Measurements from ENCODE around the gene PIGK. TPM values are rescaled to one million over a fixed set of nuclear protein-coding genes. Genes with fewer than 3 reads are reported as not detected.
"Not testable (repeated sequence)": the region's sequence is repeated elsewhere in the genome, so short reads cannot be mapped to it uniquely, and the experiment has no call there.

PIGK gene
- total and polyA plus RNA-seq, 5 donors, result 20.9 to 40.1 (median 36.0) TPM

- Histone ChIP-seq H3K27me3 (ENCODE audit: control insufficient read depth, insufficient read depth) (no peaks in the 10 kb centered on the region), H3K4me1 (ENCODE audit: control insufficient read depth, insufficient read depth, low read length) (no peaks in the 10 kb centered on the region), H3K27ac (ENCODE audit: low read length) (no peak overlapping the region), H3K4me3 (ENCODE audit: low read length) (no peak overlapping the region), H3K9me3 (ENCODE audit: control insufficient read depth, low read length) (no peaks in the 10 kb centered on the region)
- 97% methylated on average over 1 of the region's 1 CpG for WGBS
- ATAC-seq (no peak), DNase-seq (no peak)
- intact Hi-C loops (cut with DNase I), result no loop called here
These were observed 13.6 kb upstream of the PIGK start for GRCh38 chr1:77232829-77233228.

GRCh38 chr1:77230051-77230450 lies 10.8 kb upstream of the PIGK start:
- Histone ChIP-seq H3K27ac (ENCODE audit: low read length) (no peak overlapping the region), H3K4me3 (ENCODE audit: low read length) (no peak overlapping the region), H3K4me1 (ENCODE audit: control insufficient read depth, insufficient read depth, low read length) (no peaks in the 10 kb centered on the region), H3K9me3 (ENCODE audit: control insufficient read depth, low read length) (no peaks in the 10 kb centered on the region), H3K27me3 (ENCODE audit: control insufficient read depth, insufficient read depth) (no peaks in the 10 kb centered on the region)
- intact Hi-C loops (cut with DNase I), result no loop called here
- 76% methylated on average over 1 of the region's 1 CpG for WGBS
- ATAC-seq (no peak), DNase-seq (no peak)

- no peaks in the 10 kb centered on the region for H3K4me1 ChIP-seq (ENCODE audit: control insufficient read depth, insufficient read depth, low read length)
- no peaks in the 10 kb centered on the region for H3K27me3 ChIP-seq (ENCODE audit: control insufficient read depth, insufficient read depth)
- no peak for DNase-seq
- intact Hi-C loops (cut with DNase I), result no loop called here
- ATAC-seq, result no peak
- no peaks in the 10 kb centered on the region for H3K9me3 ChIP-seq (ENCODE audit: control insufficient read depth, low read length)
- no peak overlapping the region for H3K4me3 ChIP-seq (ENCODE audit: low read length)
- no peak overlapping the region for H3K27ac ChIP-seq (ENCODE audit: low read length)
These were observed 9.6 kb upstream of the PIGK start for GRCh38 chr1:77228836-77229235.

GRCh38 chr1:77227381-77227780 lies 8.2 kb upstream of the PIGK start:
- DNase-seq (no peak), ATAC-seq (no peak)
- Histone ChIP-seq H3K27ac (ENCODE audit: low read length) (no peak overlapping the region), H3K4me1 (ENCODE audit: control insufficient read depth, insufficient read depth, low read length) (no peaks in the 10 kb centered on the region), H3K27me3 (ENCODE audit: control insufficient read depth, insufficient read depth) (no peaks in the 10 kb centered on the region), H3K9me3 (ENCODE audit: control insufficient read depth, low read length) (no peaks in the 10 kb centered on the region), H3K4me3 (ENCODE audit: low read length) (no peak overlapping the region)
- intact Hi-C loops (cut with DNase I), result no loop called here
- WGBS, result 44% methylated on average over 3 of the region's 3 CpGs

- intact Hi-C loops (cut with DNase I), result no loop called here
- Histone ChIP-seq H3K9me3 (ENCODE audit: control insufficient read depth, low read length) (no peaks in the 10 kb centered on the region), H3K27me3 (ENCODE audit: control insufficient read depth, insufficient read depth) (no peaks in the 10 kb centered on the region), H3K27ac (ENCODE audit: low read length) (no peak overlapping the region), H3K4me3 (ENCODE audit: low read length) (no peak overlapping the region), H3K4me1 (ENCODE audit: control insufficient read depth, insufficient read depth, low read length) (no peaks in the 10 kb centered on the region)
- no peak for DNase-seq
- ATAC-seq, result no peak
- 89% methylated on average over 5 of the region's 5 CpGs for WGBS
These were observed 3.3 kb upstream of the PIGK start for GRCh38 chr1:77222496-77222895.

DNA sequence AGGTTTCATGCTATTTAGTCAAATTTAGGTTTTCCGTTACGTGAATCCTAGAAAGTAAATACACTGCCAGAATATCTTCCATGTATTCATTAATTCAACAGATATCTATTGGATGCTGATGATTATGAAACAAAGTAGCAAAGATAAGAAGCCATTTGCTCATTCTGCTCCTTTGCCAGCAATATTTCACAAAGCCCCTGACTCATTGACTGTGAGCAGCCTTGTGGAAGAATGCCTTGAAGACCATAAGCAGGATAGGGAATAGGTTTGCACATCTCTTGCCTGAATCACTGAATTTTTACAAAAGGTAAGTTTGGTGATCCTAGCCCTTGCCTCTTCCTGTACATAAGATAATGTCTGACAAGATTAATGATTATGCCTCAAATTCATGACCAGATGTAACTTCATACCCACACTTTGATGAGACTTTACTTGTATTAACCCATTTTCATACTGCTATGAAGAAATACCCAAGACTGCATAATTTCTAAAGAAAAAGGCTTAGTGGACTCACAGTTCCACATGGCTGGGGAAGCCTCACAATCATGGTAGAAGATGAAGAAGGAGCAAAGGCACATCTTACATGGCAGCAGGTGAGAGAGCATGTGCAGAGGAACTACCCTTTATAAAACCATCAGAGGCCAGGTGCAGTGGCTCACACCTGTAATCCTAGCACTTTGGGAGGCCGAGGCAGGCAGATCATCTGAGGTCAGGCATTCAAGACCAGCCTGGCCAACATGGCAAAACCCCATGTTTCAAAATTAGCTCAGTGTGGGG lies 1.6 kb upstream of the PIGK start:
- WGBS, result 61% methylated on average over 3 of the region's 3 CpGs
- Histone ChIP-seq H3K9me3 (ENCODE audit: control insufficient read depth, low read length) (no peaks in the 10 kb centered on the region), H3K27me3 (ENCODE audit: control insufficient read depth, insufficient read depth) (no peaks in the 10 kb centered on the region), H3K4me3 (ENCODE audit: low read length) (no peak overlapping the region), H3K4me1 (ENCODE audit: control insufficient read depth, insufficient read depth, low read length) (no peaks in the 10 kb centered on the region), H3K27ac (ENCODE audit: low read length) (no peak overlapping the region)
- DNase-seq (no peak), ATAC-seq (no peak)
- intact Hi-C loops (cut with DNase I), result no loop called here

DNA sequence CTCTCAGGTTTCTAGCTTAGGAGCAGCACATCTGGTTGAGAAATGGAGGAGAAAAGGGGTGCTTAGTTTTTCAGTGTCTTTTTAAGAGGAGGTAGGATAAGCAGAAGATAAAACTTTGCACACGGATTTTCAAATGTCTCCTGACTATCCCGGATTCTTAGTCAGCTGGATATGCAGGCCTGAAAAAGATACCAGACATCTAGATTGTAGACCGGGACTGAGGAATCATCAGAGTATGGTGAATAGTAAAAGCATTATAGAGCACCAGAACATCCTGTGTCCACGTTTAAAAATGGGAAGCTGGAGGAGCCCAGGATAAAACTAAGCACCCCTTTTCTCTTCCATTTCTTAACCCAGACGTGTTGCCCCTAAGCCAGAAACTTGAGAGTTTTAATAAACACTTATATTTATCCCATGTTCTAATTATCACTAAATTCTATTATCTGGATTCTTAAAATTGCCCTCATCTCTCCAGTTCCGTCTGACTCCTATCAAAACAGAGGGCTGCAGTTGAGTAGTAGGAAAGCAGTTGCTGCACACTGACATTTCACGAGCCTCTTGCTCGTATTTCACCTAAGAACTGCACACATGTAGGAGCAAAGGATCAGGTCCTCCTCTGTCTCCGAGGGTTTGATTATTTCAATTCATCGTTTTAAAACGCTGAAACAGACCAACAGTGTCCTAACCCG lies 609 bp downstream of the PIGK start:
- DNase-seq (no peak), ATAC-seq (peak; percentile 57 to 63)
- 3% methylated on average over 12 of the region's 12 CpGs for WGBS
- H3K27ac ChIP-seq (ENCODE audit: low read length), result peak overlapping the region; percentile 94
- no peaks in the 10 kb centered on the region for H3K27me3 ChIP-seq (ENCODE audit: control insufficient read depth, insufficient read depth)
- H3K4me1 ChIP-seq (ENCODE audit: control insufficient read depth, insufficient read depth, low read length), result no peaks in the 10 kb centered on the region
- H3K4me3 ChIP-seq (ENCODE audit: low read length), result peak overlapping the region; percentile 66
- intact Hi-C loops (cut with DNase I), result no loop called here
- no peaks in the 10 kb centered on the region for H3K9me3 ChIP-seq (ENCODE audit: control insufficient read depth, low read length)

DNA sequence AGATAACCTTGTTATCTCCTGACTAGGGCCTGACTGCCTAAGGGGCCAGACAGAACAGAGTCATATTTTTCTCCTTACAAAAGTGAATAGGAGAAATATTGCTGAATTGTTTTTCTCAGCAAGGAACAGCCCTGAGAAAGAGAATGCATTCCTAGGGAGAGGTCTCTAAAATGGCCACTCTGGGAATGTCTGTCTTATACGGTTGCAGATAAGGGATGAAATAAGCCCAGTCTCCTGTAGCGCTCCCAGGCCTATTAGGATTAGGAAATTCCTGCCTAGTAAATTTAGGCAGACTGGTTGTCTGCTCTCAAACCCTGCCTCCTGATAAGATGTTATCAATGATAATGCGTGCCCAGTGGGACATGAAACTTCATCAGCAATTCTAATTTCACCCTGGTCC lies 15.2 kb downstream of the PIGK start:
- not testable (repeated sequence) for H3K9me3 ChIP-seq (ENCODE audit: control insufficient read depth, low read length); H3K27ac ChIP-seq (ENCODE audit: low read length); ATAC-seq

GRCh38 chr1:77202751-77203150 lies 16.5 kb downstream of the PIGK start:
- H3K27me3 ChIP-seq (ENCODE audit: control insufficient read depth, insufficient read depth), result no peaks in the 10 kb centered on the region
- no peak for ATAC-seq
- WGBS, result 69% methylated on average over 3 of the region's 3 CpGs
- intact Hi-C loops (cut with DNase I), result no loop called here
- no peak overlapping the region for H3K4me3 ChIP-seq (ENCODE audit: low read length)
- no peaks in the 10 kb centered on the region for H3K4me1 ChIP-seq (ENCODE audit: control insufficient read depth, insufficient read depth, low read length)
- DNase-seq, result no peak
- no peaks in the 10 kb centered on the region for H3K9me3 ChIP-seq (ENCODE audit: control insufficient read depth, low read length)
- H3K27ac ChIP-seq (ENCODE audit: low read length), result no peak overlapping the region

More for the DNA sequence above, 15.2 kb downstream of the PIGK start:
- H3K27me3 ChIP-seq (ENCODE audit: control insufficient read depth, insufficient read depth); H3K4me1 ChIP-seq (ENCODE audit: control insufficient read depth, insufficient read depth, low read length); intact Hi-C loops (cut with DNase I); H3K4me3 ChIP-seq (ENCODE audit: low read length); DNase-seq: not testable (repeated sequence)
- WGBS, result 94% methylated on average over 3 of the region's 3 CpGs

- Histone ChIP-seq H3K4me1 (ENCODE audit: control insufficient read depth, insufficient read depth, low read length) (no peaks in the 10 kb centered on the region), H3K9me3 (ENCODE audit: control insufficient read depth, low read length) (no peaks in the 10 kb centered on the region), H3K27me3 (ENCODE audit: control insufficient read depth, insufficient read depth) (no peaks in the 10 kb centered on the region), H3K4me3 (ENCODE audit: low read length) (no peak overlapping the region), H3K27ac (ENCODE audit: low read length) (no peak overlapping the region)
- 93% methylated on average over 2 of the region's 2 CpGs for WGBS
- ATAC-seq (no peak), DNase-seq (no peak)
- intact Hi-C loops (cut with DNase I), result no loop called here
These were observed 18.4 kb downstream of the PIGK start for GRCh38 chr1:77200806-77201205.

GRCh38 chr1:77200293-77200692 lies 18.9 kb downstream of the PIGK start:
- no peak for ATAC-seq
- Histone ChIP-seq H3K9me3 (ENCODE audit: control insufficient read depth, low read length) (no peaks in the 10 kb centered on the region), H3K27ac (ENCODE audit: low read length) (no peak overlapping the region), H3K4me1 (ENCODE audit: control insufficient read depth, insufficient read depth, low read length) (no peaks in the 10 kb centered on the region), H3K4me3 (ENCODE audit: low read length) (no peak overlapping the region), H3K27me3 (ENCODE audit: control insufficient read depth, insufficient read depth) (no peaks in the 10 kb centered on the region)
- intact Hi-C loops (cut with DNase I), result no loop called here
- DNase-seq, result no peak

All from right cardiac atrium (tissue), 5 donors.